Non-pigmented ciliary epithelial cell (primary cell): ENCODE results near the gene PPFIA3.

Experiments
- DNase-seq: peaks from one replicate; pipeline ENCODE4 v3.0.0-alpha.2; 2010; ENCODE audit warnings: low read depth

PPFIA3 gene

DNA sequence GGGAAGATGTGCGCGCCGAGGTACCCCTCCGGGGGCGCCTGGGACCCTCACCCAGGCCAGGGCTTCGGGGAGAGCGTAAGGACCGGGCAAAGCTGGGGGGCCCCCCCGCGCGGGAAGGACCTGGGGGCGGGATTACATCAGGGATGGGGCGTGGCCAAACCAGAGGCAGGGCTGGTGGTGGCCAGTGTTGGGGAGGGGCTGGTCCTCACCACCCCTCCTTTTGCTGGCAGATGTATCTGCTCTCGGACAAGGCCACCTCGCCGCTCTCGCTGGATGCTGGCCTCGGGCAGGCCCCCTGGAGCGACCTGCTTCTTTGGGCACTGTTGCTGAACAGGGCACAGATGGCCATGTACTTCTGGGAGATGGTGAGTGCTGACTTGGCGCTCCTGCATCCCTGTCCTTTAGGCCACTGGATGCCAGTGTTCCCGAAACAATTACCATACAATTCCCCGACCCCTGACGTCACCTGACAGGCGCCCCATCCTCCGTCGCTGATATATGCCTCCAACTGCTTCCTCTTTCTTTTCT, 63.6 kb downstream of the PPFIA3 start:
- no peak for DNase-seq

GRCh38 chr19:49186108-49186507, 66.8 kb downstream of the PPFIA3 start:
- no peak for DNase-seq

DNA sequence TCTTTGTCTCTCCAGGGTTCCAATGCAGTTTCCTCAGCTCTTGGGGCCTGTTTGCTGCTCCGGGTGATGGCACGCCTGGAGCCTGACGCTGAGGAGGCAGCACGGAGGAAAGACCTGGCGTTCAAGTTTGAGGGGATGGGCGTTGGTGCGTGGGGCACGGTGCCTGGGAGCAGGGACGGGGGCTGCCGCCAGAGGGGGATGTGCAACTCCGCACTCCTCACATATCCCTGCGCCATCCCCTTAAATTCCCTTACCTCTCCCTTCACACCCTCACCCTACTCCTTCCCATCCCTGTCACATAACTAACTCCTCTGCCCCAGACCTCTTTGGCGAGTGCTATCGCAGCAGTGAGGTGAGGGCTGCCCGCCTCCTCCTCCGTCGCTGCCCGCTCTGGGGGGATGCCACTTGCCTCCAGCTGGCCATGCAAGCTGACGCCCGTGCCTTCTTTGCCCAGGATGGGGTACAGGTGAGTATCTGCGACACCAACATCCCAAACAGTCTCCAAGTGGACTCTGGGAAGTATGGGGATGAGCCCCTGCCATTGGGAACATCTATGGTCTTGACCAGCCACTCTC, 69.4 kb downstream of the PPFIA3 start:
- no peak for DNase-seq

GRCh38 chr19:49189259-49189658, 69.9 kb downstream of the PPFIA3 start:
- no peak for DNase-seq

DNA sequence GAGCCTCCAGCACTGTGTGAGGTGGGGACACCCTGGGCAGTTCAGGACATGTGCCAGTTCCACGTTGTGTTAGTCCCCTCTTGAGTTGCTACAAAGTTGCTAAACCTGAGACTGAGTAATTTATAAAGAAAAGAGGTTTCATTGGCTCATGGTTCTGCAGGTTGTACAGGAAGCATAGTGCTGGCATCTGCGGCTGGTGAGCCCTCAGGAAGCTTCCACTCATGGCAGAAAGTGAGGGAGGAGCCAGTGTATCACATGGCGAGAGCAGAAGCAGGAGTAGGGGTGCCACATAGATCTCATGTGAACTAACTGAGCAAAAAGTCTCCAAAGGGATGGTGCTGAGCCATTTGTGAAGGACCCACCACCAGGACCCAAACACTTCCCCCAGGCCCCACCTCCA, 71.4 kb downstream of the PPFIA3 start:
- no peak for DNase-seq

GRCh38 chr19:49193822-49194394, 74.6 kb downstream of the PPFIA3 start:
- DNase-seq: no peak

- no peak for DNase-seq
These were observed 75.1 kb downstream of the PPFIA3 start for GRCh38 chr19:49194408-49194807.

DNA sequence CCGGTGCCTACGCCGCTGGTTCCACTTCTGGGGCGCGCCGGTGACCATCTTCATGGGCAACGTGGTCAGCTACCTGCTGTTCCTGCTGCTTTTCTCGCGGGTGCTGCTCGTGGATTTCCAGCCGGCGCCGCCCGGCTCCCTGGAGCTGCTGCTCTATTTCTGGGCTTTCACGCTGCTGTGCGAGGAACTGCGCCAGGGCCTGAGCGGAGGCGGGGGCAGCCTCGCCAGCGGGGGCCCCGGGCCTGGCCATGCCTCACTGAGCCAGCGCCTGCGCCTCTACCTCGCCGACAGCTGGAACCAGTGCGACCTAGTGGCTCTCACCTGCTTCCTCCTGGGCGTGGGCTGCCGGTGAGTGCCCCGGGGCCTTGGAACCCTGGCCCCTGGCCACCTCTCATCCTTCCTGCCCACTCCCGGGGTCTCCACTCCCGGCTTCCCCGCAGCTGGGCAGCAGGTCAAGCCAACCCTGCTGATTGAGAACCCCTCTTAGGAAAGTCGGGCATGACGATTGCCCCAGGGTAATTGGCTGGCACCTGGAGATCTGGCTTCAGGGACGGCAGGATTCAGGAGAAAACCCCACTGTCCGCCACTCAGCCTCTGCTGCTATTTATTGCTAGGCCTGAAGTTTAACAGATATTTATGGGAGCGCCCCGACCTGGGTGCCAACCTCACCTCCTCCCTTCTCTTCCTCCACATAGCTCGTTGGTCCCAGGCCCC, 77.3 kb downstream of the PPFIA3 start:
- no peak for DNase-seq

- DNase-seq: no peak
These were observed 81.0 kb downstream of the PPFIA3 start for GRCh38 chr19:49200238-49200862.
